ENCODE measurements around the gene KCTD3.

KCTD3 gene

DNA sequence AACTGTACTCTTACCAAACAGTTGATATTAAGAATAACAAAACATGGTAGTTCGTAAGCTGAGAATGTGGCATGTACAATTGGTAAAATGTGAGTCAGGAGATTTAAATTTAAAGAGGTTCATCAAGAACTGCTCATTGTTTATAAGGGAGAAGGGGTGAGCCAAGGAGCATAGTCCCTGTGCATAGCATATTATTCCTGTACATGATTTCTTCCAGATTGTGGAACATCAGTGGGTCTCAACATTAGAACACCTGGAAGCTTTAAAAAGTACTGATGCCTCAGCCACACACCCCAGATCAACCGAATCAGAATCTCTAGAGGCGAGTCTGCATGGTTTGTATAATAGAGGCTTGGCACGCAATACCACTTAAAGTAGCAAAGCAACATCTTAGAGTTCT is 56.1 kb downstream of the KCTD3 start:
- no peaks in the 10 kb centered on the region for H3K27me3 ChIP-seq (ENCODE audit: insufficient read depth, poor library complexity, severe bottlenecking)
- H3K27ac ChIP-seq (replicated peaks) = no peak overlapping the region
- no peak for DNase-seq (ENCODE audit: low read depth in 1 of 2, low spot score in 1 of 2)
- TF ChIP-seq CTCF (IDR thresholded peaks at IDR 0.05; ENCODE audit: insufficient read depth, low read length) (no peak), REST (IDR thresholded peaks at IDR 0.05; ENCODE audit: insufficient replicate concordance, low read depth) (no peak), POLR2AphosphoS5 (IDR thresholded peaks at IDR 0.05; ENCODE audit: low read depth) (no peak), GABPA (IDR thresholded peaks at IDR 0.05; ENCODE audit: low read depth) (no peak), SPI1 (IDR thresholded peaks at IDR 0.05; ENCODE audit: borderline replicate concordance, low read depth) (no peak)
- no peak overlapping the region for H3K4me3 ChIP-seq (replicated peaks; ENCODE audit: insufficient read depth, low read length)

- no peak for DNase-seq (ENCODE audit: low read depth in 1 of 2, low spot score in 1 of 2)
- Histone ChIP-seq H3K4me3 (replicated peaks; ENCODE audit: insufficient read depth, low read length) (no peak overlapping the region), H3K27ac (replicated peaks) (no peak overlapping the region), H3K27me3 (ENCODE audit: insufficient read depth, poor library complexity, severe bottlenecking) (no peaks in the 10 kb centered on the region)
- no peak for TF ChIP-seq SPI1 (IDR thresholded peaks at IDR 0.05; ENCODE audit: borderline replicate concordance, low read depth)
- TF ChIP-seq POLR2AphosphoS5 (IDR thresholded peaks at IDR 0.05; ENCODE audit: low read depth) = no peak
- TF ChIP-seq REST (IDR thresholded peaks at IDR 0.05; ENCODE audit: insufficient replicate concordance, low read depth) = no peak
- TF ChIP-seq CTCF (IDR thresholded peaks at IDR 0.05; ENCODE audit: insufficient read depth, low read length) = no peak
- TF ChIP-seq GABPA (IDR thresholded peaks at IDR 0.05; ENCODE audit: low read depth) = no peak
Observed at GRCh38 chr1:215625949-215626348, 58.8 kb downstream of the KCTD3 start.

GRCh38 chr1:215631040-215631439 is 63.9 kb downstream of the KCTD3 start:
- H3K27me3 ChIP-seq (ENCODE audit: insufficient read depth, poor library complexity, severe bottlenecking) = no peaks in the 10 kb centered on the region
- TF ChIP-seq POLR2AphosphoS5 (IDR thresholded peaks at IDR 0.05; ENCODE audit: low read depth) (no peak), SPI1 (IDR thresholded peaks at IDR 0.05; ENCODE audit: borderline replicate concordance, low read depth) (no peak), CTCF (IDR thresholded peaks at IDR 0.05; ENCODE audit: insufficient read depth, low read length) (no peak), REST (IDR thresholded peaks at IDR 0.05; ENCODE audit: insufficient replicate concordance, low read depth) (no peak), GABPA (IDR thresholded peaks at IDR 0.05; ENCODE audit: low read depth) (no peak)
- H3K4me3 ChIP-seq (replicated peaks; ENCODE audit: insufficient read depth, low read length) = no peak overlapping the region
- H3K27ac ChIP-seq (replicated peaks) = no peak overlapping the region
- no peak for DNase-seq (ENCODE audit: low read depth in 1 of 2, low spot score in 1 of 2)

Data from HL-60 (cell line).